Activated naive CD8-positive, alpha-beta T cell (primary cell): ENCODE results near the gene APOBEC3A.
"Not testable (repeated sequence)": the region's sequence is repeated elsewhere in the genome, so short reads cannot be mapped to it uniquely, and the experiment has no call there.

ENCODE experiments used
- H3K27ac Mint-ChIP-seq: one replicate; pipeline ENCODE4 v1.8.0; 2021; ENCODE audit warnings: mixed read lengths
- H3K27me3 Mint-ChIP-seq: one replicate; pipeline ENCODE4 v1.8.0; 2021; ENCODE audit warnings: mixed read lengths
- H3K36me3 Mint-ChIP-seq: one replicate; pipeline ENCODE4 v1.8.0; 2021; ENCODE audit warnings: mixed read lengths
- H3K4me1 Mint-ChIP-seq: one replicate; pipeline ENCODE4 v1.8.0; 2021; ENCODE audit warnings: low read depth, mixed read lengths
- H3K4me3 Mint-ChIP-seq: one replicate; pipeline ENCODE4 v1.8.0; 2021; ENCODE audit warnings: mild to moderate bottlenecking, mixed read lengths
- H3K9me3 Mint-ChIP-seq: one replicate; pipeline ENCODE4 v1.8.0; 2021; ENCODE audit warnings: low read depth, mixed read lengths

The APOBEC3A gene

GRCh38 chr22:38973289-38974169, 16.1 kb downstream of the APOBEC3A start:
- H3K9me3 Mint-ChIP-seq, result no peaks in the 10 kb centered on the region
- H3K4me1 Mint-ChIP-seq, result peaks cover 3% of the 10 kb centered on the region
- H3K27ac Mint-ChIP-seq, result no peak overlapping the region
- no peaks in the 10 kb centered on the region for H3K36me3 Mint-ChIP-seq
- H3K4me3 Mint-ChIP-seq, result no peak overlapping the region
- peaks cover 9% of the 10 kb centered on the region for H3K27me3 Mint-ChIP-seq

GRCh38 chr22:38974170-38974825, 16.9 kb downstream of the APOBEC3A start:
- Mint-ChIP-seq H3K4me3 (no peak overlapping the region), H3K36me3 (no peaks in the 10 kb centered on the region), H3K9me3 (no peaks in the 10 kb centered on the region), H3K4me1 (peaks cover 3% of the 10 kb centered on the region), H3K27ac (no peak overlapping the region), H3K27me3 (peaks cover 9% of the 10 kb centered on the region)

DNA sequence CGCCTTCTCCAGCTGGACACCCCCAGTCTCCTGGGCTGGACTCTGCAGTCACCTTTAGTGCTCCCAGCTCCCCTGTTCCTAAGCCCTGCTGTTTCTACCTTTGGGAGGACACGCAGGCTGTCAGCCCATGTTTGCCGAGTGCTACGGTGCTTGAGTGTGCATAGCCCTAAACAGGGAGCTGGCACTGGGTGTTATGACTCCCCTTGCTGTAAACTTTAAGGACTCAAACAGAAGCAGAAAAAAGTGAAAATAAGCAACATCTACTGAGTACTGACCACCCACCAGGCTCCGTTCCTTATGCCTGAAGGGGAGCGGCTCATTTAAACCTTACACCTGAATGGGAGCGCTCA, 17.4 kb downstream of the APOBEC3A start:
- no peak overlapping the region for H3K27ac Mint-ChIP-seq
- no peaks in the 10 kb centered on the region for H3K36me3 Mint-ChIP-seq
- H3K4me1 Mint-ChIP-seq, result peaks cover 3% of the 10 kb centered on the region
- no peak overlapping the region for H3K4me3 Mint-ChIP-seq
- peaks cover 9% of the 10 kb centered on the region for H3K27me3 Mint-ChIP-seq
- H3K9me3 Mint-ChIP-seq, result no peaks in the 10 kb centered on the region

GRCh38 chr22:38977289-38977688, 19.9 kb downstream of the APOBEC3A start:
- peaks cover 16% of the 10 kb centered on the region for H3K4me1 Mint-ChIP-seq
- H3K4me3 Mint-ChIP-seq, H3K27me3 Mint-ChIP-seq, H3K36me3 Mint-ChIP-seq, H3K27ac Mint-ChIP-seq, H3K9me3 Mint-ChIP-seq: not testable (repeated sequence)

DNA sequence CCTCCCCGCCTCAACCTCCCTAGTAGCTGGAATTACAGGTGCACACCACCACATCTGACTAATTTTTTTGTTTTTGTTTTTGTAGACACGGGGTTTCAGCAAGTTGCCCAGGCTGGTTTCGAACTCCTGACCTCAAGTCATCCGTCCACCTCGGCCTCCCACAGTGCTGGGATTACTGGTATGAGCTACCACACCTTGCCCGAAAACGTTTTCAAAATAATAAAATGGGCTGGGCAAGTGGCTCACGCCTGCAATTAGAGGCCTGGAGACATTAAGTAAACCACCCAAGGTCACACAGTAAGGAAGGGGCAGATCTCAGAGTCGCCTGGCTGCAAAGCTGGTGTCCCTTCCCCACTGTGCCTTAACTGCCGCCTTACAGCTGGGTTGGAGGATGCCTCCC, 23.2 kb downstream of the APOBEC3A start:
- H3K36me3 Mint-ChIP-seq, H3K4me3 Mint-ChIP-seq, H3K9me3 Mint-ChIP-seq, H3K27me3 Mint-ChIP-seq, H3K27ac Mint-ChIP-seq: not testable (repeated sequence)
- peaks cover 35% of the 10 kb centered on the region for H3K4me1 Mint-ChIP-seq

DNA sequence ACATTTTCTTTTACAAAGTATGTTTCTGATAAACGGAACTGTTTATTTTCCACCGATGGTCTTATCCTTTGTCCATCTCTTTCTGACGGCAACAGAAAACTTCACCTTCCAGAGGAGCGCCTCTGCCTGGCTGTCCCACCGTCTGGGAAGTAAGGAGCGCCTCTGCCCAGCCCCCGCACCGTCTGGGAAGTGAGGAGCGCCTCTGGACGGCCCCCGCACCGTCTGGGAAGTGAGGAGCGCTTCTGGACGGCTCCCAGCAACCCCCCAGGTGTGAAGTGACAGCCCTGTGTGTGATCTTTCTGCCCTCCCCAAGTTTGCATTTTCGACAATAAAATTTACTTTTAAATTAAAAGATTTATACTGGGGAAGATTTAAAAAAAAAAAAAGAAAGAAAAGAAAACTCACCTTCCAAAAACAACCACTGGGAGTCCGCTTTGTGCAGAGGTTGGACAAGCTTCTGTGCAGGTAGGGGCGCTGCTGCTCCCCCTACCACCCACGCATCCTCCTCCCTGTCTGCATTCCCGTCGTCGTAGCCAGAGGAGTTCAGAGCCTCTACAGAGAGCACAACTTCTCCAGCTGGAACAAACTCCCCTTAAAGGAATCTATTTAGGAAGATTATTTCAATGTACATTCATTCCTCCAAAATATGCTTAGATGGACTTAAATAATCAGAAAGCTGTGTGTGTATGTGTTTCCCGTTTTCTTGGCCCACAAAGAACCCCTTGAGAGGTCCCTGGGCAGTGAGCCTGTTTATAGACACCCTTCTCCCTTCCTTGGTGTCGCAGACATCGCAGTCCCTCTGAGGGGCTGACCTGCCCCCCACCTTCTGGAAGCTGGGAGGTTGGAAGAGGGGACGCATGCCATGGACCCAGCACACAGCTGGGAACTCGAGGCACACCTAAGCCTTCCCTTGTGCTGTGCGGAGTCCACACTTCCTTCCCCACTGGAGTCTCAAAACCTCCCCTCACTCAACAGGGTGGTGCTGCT, 23.9 kb downstream of the APOBEC3A start:
- no peaks in the 10 kb centered on the region for H3K36me3 Mint-ChIP-seq
- no peaks in the 10 kb centered on the region for H3K27me3 Mint-ChIP-seq
- H3K4me3 Mint-ChIP-seq, result peak overlapping the region; percentile 79
- H3K9me3 Mint-ChIP-seq, result no peaks in the 10 kb centered on the region
- peak overlapping the region; percentile 50 for H3K27ac Mint-ChIP-seq
- H3K4me1 Mint-ChIP-seq, result peaks cover 41% of the 10 kb centered on the region

DNA sequence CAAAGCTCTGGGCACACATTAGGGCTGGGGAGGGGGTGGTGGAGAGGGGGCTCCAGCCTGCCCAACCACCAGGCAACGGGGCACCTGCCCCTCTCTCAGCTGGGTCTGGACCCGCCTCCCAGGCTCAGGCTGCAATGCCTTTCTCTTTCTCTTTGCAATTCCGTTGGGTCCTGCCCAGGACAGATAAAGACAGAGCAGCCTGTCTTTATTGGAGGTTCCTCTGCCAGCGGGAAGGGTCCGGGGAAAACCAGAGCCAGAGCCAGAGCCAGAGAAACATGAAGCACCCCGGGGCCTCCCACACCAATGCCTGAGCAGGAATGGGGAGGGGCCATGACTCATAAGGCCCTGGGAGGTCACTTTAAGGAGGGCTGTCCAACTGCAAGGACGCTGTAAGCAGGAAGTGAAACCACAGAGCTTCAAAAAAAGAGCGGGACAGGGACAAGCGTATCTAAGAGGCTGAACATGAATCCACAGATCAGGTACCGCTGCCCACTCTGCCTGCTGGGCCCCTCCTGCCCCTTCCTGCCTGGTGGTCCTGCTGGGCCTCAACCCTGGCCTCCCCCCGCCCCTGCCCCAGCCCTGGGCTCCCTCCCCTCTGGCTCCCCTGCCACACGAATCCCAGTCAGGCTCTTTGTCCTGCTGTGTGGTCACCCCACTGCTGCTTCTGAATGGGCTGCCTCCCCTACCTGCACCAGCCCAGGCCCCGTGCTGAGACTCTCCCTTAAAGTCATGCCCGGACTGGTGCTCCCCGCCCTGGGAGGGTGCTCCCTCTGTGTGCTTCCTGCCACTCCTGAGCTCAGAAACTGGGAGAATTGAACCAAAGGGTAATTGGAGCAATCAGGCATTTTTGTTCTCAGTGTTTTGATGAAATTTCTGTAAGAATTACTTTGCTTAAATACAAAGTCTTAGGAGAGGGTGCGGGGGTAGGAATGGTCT, 24.9 kb downstream of the APOBEC3A start, which contains the start of gene APOBEC3B:
APOBEC3B (plus strand) TSS at position 356 of the 936 bp plus-strand sequence; CDS start at position 463, 107 bp downstream.
- Mint-ChIP-seq H3K4me1 (peaks cover 43% of the 10 kb centered on the region), H3K27me3 (no peaks in the 10 kb centered on the region), H3K27ac (peak within 1 kb of the TSS; percentile 80), H3K4me3 (peak within 1 kb of the TSS; percentile 79), H3K36me3 (no peaks in the 10 kb centered on the region), H3K9me3 (no peaks in the 10 kb centered on the region)

DNA sequence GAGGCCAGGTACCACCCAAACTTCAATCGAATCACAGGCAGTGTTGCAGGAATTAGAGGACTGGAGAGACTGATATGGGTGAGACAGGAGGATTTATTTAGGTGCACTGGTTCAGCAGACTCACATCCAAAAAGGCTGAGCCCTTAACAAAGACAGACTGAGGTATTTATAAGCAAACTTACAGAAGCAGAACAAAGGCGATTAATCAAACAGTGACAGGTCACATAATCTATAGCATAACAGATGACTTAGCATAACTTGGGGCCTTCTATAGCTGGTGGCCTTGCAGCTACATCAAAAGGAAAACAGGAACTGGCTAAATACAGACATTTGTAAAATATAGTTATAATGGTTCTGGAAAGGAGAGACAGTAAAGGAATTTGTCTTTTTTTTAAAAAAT, 26.8 kb downstream of the APOBEC3A start:
- no peaks in the 10 kb centered on the region for H3K27me3 Mint-ChIP-seq
- H3K36me3 Mint-ChIP-seq, result no peaks in the 10 kb centered on the region
- peak overlapping the region; percentile 93 for H3K27ac Mint-ChIP-seq
- no peaks in the 10 kb centered on the region for H3K9me3 Mint-ChIP-seq
- H3K4me3 Mint-ChIP-seq, result peak overlapping the region; percentile 25
- H3K4me1 Mint-ChIP-seq, result peaks cover 57% of the 10 kb centered on the region

DNA sequence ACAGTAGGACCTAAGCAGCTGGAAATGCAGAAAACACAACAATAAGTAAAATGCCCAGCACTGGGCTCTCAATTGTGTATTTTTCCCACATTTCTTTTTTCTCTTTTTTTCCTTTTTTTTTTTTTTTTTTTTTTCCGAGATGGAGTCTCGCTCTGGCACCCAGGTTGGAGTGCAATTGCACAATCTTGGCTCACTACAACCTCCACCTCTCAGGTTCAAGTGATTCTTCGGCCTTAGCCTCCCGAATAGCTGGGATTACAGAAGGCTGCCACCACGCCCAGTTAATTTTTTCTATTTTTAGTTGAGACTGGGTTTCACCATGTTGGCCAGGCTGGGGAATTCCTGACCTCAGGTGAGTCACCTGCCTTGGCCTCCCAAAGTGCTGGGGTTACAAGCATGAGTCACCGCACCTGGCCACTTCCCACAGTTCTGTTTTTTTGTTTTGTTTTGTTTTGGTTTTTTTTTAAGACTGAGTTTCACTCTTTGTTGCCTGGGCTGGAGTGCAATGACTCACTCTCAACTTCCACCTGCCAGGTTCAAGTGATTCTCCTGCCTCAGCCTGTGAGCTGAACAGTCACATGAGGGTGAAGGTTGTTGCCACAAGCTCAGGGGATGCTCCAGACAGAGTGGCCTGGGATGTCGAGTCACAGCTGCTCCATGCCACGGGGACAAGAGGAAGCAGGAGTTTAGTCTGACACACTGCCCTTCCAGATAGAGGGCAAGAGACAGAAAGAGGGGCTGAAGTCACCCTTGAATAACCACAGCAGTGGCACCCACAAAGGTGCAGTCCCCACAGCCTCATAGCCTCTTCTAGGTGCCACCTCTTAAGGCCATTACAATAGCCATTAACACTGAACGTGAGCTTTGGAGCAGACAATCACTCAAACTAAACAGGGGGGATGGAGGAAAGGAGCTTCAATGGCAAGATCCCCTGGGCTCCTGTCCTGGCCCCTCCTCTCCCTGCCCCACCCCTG, 27.7 kb downstream of the APOBEC3A start:
- H3K9me3 Mint-ChIP-seq, H3K27me3 Mint-ChIP-seq, H3K36me3 Mint-ChIP-seq: not testable (repeated sequence)
- peak overlapping the region; percentile 93 for H3K27ac Mint-ChIP-seq
- peaks cover 63% of the 10 kb centered on the region for H3K4me1 Mint-ChIP-seq
- H3K4me3 Mint-ChIP-seq, result peak overlapping the region; percentile 77

GRCh38 chr22:38986629-38987028, 29.2 kb downstream of the APOBEC3A start:
- H3K4me1 Mint-ChIP-seq, result peaks cover 58% of the 10 kb centered on the region
- no peak overlapping the region for H3K27ac Mint-ChIP-seq
- H3K27me3 Mint-ChIP-seq, result no peaks in the 10 kb centered on the region
- no peaks in the 10 kb centered on the region for H3K36me3 Mint-ChIP-seq
- H3K4me3 Mint-ChIP-seq, result no peak overlapping the region
- H3K9me3 Mint-ChIP-seq, result no peaks in the 10 kb centered on the region

- no peaks in the 10 kb centered on the region for H3K9me3 Mint-ChIP-seq
- peak overlapping the region; percentile 86 for H3K27ac Mint-ChIP-seq
- H3K27me3 Mint-ChIP-seq, result no peaks in the 10 kb centered on the region
- H3K36me3 Mint-ChIP-seq, result no peaks in the 10 kb centered on the region
- no peak overlapping the region for H3K4me3 Mint-ChIP-seq
- H3K4me1 Mint-ChIP-seq, result peaks cover 52% of the 10 kb centered on the region
Measured at GRCh38 chr22:38987171-38987895, 29.9 kb downstream of the APOBEC3A start.

DNA sequence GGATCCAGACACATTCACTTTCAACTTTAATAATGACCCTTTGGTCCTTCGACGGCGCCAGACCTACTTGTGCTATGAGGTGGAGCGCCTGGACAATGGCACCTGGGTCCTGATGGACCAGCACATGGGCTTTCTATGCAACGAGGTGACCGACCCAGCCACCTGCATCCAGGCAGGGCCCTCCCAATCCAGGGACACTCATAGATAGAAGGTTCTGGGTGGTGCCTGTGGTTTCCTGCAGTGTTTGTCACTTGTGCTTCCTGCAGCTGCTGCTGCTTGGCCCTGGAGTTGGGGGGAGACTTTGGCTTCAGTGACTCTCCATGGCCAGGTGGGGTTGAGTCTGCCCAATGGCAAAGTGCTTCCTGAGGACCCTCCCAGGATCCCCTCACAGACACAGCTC, 32.1 kb downstream of the APOBEC3A start:
- no peaks in the 10 kb centered on the region for H3K36me3 Mint-ChIP-seq
- H3K4me1 Mint-ChIP-seq, result peaks cover 48% of the 10 kb centered on the region
- no peaks in the 10 kb centered on the region for H3K27me3 Mint-ChIP-seq
- H3K4me3 Mint-ChIP-seq, result no peak overlapping the region
- no peak overlapping the region for H3K27ac Mint-ChIP-seq
- no peaks in the 10 kb centered on the region for H3K9me3 Mint-ChIP-seq
